GM13976 (cell line): Measurements from ENCODE around the gene ZNF488.

Source experiments
- DNase-seq: peaks from one replicate; pipeline ENCODE4 v3.0.0; 2012; ENCODE audit warnings: low spot score
- in situ Hi-C: fragments of 300-500 bp; cut with MboI; formaldehyde crosslinking; loops from one replicate; pipeline ENCODE4 v1.12.0; 2022; ENCODE audit warnings: low sequenced_read_pairs, mixed read lengths, inconsistent platforms; ENCODE audit not compliant: unreplicated experiment
- TF ChIP-seq, protein P1 (sequence below): IDR thresholded peaks from 2 replicates; pipeline ENCODE4 v1.5.1; 2012; ENCODE audit warnings: borderline replicate concordance, mild to moderate bottlenecking; ENCODE audit not compliant: insufficient read depth; ENCODE audit errors: extremely low read depth, missing control alignments, control extremely low read depth

Gene ZNF488

GRCh38 chr10:47366731-47367460, 17.2 kb downstream of the ZNF488 start:
- TF ChIP-seq, protein P1, sequence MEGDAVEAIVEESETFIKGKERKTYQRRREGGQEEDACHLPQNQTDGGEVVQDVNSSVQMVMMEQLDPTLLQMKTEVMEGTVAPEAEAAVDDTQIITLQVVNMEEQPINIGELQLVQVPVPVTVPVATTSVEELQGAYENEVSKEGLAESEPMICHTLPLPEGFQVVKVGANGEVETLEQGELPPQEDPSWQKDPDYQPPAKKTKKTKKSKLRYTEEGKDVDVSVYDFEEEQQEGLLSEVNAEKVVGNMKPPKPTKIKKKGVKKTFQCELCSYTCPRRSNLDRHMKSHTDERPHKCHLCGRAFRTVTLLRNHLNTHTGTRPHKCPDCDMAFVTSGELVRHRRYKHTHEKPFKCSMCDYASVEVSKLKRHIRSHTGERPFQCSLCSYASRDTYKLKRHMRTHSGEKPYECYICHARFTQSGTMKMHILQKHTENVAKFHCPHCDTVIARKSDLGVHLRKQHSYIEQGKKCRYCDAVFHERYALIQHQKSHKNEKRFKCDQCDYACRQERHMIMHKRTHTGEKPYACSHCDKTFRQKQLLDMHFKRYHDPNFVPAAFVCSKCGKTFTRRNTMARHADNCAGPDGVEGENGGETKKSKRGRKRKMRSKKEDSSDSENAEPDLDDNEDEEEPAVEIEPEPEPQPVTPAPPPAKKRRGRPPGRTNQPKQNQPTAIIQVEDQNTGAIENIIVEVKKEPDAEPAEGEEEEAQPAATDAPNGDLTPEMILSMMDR, result no peak
- in situ Hi-C loops, result no loop called here
- DNase-seq, result no peak

GRCh38 chr10:47366181-47366631, 17.9 kb downstream of the ZNF488 start:
- no peak for DNase-seq
- in situ Hi-C loops, result no loop called here

DNA sequence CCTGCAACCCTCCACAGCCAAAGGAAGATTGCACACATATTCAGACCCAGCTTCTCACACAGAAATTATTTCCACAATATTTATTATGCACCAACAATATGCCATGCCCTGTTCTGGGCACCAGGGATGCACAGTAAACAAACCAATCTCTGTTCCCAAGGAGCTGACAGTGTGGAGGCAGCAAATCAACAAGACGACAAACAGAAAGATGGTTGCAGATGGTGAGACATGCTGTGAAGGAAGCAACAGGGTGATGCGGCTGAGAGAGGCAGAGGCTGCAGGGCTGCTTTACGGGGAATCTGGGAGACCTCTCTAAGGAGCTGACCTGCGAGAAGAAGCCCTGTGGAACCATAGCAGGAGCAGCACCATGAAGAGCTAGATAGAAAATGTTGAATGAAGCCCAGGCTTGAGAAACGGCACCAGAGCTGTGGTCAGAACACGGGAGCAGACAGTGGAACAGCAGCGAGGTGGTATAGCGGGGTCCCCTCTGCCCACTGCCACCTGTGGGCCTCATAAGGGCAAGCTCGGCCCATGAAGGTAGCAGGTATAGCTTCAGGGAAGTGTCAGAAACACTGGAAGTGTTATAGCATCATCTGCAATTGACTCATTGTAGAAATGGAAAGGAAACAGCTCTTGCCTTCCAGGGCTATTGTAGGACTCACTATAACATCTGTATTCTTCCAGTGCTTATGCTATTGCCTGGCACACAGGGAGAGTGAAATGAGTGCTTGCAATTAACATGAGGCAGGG, 18.5 kb downstream of the ZNF488 start:
- in situ Hi-C loops, result no loop called here
- DNase-seq, result no peak
- TF ChIP-seq, protein P1, result no peak

More at GRCh38 chr10:47366181-47366631, 17.9 kb downstream of the ZNF488 start:
- TF ChIP-seq, protein P1, result no peak

DNA sequence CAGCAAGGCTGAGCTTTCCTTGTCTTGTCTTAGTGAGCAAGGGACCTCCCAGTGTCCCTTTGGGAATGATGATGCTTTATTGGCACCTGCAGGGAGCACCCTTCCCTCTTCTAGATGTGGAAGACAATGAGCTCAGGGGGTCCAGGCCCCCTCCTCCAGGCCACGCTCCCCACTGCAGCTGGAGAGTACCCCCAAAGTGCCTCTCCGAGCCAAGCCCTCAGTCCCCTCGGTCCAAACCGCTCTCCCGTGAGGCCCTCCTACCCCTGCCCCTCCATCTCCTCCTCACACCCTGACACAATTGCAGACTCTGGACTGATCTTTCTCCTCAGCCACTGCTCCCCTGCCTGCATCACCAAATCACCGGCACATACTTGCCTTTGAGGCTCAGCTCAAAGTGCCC, 19.2 kb downstream of the ZNF488 start:
- TF ChIP-seq, protein P1, result no peak
- in situ Hi-C loops, result no loop called here
- no peak for DNase-seq

DNA sequence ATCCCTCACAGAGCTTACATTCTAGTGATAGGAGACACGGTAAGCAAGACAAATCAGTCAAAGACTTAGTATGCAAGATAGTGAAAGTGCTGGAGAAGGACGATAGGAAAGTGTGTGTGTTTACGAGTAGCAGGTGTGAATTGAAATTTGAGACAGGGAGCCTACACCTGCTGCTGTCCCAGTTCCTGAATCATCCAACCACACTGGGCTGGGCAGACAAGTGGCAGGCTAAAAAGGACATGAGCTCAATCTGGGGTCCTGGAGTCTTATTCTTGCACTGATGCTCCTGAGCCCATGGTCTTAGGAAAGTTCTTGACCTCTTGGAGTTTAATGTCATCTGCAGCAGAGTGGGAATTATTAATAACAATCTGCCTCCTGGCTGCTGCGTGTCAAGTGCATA, 19.7 kb downstream of the ZNF488 start:
- TF ChIP-seq, protein P1, result no peak
- in situ Hi-C loops, result no loop called here
- no peak for DNase-seq

- in situ Hi-C loops, result no loop called here
- TF ChIP-seq, protein P1, result no peak
Measured at GRCh38 chr10:47363781-47364180, 20.3 kb downstream of the ZNF488 start.

More at GRCh38 chr10:47363781-47364180, 20.3 kb downstream of the ZNF488 start:
- DNase-seq, result no peak
